ENCODE measurements around the gene EXOC4.
"Not testable (repeated sequence)": the region's sequence is repeated elsewhere in the genome, so short reads cannot be mapped to it uniquely, and the experiment has no call there.

EXOC4 gene

GRCh38 chr7:134060874-134061273, 808.0 kb downstream of the EXOC4 start:
- no peak for DNase-seq

- DNase-seq = no peak
These were observed 809.6 kb downstream of the EXOC4 start for GRCh38 chr7:134062460-134062859.

GRCh38 chr7:134065415-134065814, 812.5 kb downstream of the EXOC4 start:
- no peak for DNase-seq

DNA sequence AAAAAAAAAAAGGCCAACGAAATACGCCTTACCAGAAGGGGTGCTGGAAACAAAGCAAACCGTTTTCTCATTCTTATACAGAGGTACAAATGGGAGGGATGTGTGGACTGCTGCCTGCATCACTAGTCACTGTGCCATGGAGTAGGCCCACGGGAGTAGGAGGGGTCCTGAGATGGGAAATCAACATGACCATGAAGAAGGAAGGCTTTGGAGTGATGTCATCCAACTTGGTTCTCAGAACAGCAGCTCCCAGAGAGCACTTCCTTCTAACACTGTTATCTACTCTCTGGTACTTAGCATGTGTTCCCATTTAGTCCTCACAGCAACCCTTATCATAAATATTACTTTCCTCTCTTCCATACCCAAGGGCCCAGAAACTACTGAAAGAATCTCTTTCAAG, 814.3 kb downstream of the EXOC4 start:
- no peak for DNase-seq

DNA sequence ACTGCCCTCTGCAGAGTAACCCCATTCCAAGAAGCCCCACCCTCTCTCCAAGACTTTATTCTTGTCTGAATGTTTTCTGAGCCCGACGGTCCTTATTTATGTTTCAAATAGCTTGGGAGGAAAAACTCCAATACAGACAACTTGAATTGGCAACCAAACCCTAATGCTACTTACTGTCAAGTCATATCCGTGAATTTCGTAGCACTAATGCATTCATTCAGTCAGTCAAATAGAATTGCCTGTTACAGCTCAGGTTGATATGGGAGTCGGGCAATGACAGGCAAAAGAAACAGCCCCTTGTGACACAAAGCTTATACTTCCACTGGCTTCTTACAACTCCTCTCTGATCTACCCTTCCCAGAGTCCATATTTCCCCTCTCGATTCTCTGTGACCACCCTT, 815.8 kb downstream of the EXOC4 start:
- no peak for DNase-seq

- DNase-seq = no peak
These were observed 816.3 kb downstream of the EXOC4 start for GRCh38 chr7:134069187-134069586.

GRCh38 chr7:134070673-134071072, 817.8 kb downstream of the EXOC4 start:
- DNase-seq = no peak

GRCh38 chr7:134071355-134072331, 818.8 kb downstream of the EXOC4 start:
- no peak for DNase-seq

- DNase-seq = no peak
These were observed 820.4 kb downstream of the EXOC4 start for GRCh38 chr7:134073276-134073675.

GRCh38 chr7:134075799-134076198, 822.9 kb downstream of the EXOC4 start:
- DNase-seq = no peak

GRCh38 chr7:134077560-134077959, 824.7 kb downstream of the EXOC4 start:
- not testable (repeated sequence) for DNase-seq

- DNase-seq = no peak
These were observed 826.1 kb downstream of the EXOC4 start for GRCh38 chr7:134078991-134079390.

- DNase-seq = no peak
These were observed 828.8 kb downstream of the EXOC4 start for GRCh38 chr7:134081695-134082094.

- no peak for DNase-seq
These were observed 831.0 kb downstream of the EXOC4 start for GRCh38 chr7:134083766-134084487.

DNA sequence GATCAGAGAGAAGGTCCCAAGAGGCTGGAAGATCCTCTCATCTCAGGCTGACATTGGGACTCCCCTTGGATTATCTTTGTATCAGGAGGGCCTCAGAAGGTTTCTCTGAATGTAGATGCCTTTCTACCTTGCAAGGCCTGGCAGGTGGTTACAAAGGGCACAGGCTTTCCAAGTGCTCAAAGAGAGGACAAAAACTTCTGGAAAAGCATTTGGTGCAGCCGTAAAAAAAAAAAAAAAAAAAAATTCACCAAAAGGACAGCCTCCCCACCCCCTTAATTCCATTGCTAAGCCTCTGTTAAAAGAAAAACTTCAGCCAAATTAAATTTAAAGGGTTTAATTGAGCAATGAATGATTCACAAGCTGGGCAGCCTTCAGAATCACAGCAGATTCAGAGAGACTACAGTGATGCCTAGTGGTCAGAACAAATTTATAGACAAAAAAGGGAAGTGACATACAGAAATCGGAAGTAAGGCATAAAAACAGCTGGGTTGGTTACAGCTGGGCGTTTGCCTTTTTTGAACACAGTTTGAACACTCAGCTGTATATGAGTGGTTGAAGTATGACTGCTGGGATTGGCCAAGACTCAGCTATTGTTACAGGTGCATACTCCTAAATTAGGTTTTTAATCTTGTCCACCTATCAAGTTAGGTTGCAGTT, 831.7 kb downstream of the EXOC4 start:
- DNase-seq = no peak

- no peak for DNase-seq
These were observed 832.4 kb downstream of the EXOC4 start for GRCh38 chr7:134085311-134085710.

- no peak for DNase-seq
These were observed 834.3 kb downstream of the EXOC4 start for GRCh38 chr7:134086998-134087735.

GRCh38 chr7:134088199-134088598, 835.3 kb downstream of the EXOC4 start:
- no peak for DNase-seq

DNA sequence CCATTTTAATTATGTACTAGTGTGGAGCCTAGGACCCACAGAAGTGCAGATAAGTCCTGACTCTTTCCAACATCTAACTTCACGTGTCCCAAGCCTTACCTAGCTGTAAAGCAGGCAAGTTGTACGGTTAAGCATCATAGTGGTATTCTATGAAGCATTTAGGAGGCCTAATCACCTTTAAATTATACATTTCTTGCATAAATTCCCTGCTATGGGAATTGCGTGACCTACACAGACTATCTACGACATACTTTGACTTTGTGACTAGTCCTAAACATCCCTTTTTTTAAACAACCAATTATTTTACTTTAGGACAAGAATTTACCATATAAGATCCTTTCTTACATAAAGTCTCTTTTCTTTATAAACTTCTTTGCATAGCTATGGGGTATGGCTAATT, 836.6 kb downstream of the EXOC4 start:
- no peak for DNase-seq

DNA sequence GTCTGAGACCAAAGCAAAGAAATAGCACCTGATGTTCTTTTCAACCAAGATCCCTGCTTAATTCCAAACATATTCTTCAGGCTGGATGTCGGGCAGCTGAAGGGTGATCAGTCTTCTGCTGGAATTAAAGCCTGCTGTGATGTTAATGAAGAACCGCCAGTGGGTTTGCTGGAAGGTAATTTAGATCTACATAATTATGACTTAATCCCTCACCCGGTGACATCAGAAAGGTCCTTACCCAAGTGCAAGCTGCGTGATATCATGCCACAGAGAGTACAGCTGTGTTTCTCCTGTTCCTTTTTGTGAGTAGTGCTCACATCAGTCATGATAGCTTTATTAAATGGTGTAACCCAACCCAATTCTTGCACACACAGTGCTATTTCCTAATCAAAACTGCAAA, 845.2 kb downstream of the EXOC4 start:
- DNase-seq = no peak

GRCh38 chr7:134101716-134102115, 848.8 kb downstream of the EXOC4 start:
- DNase-seq = no peak

- no peak for DNase-seq
These were observed 851.3 kb downstream of the EXOC4 start for GRCh38 chr7:134104166-134104565.

DNA sequence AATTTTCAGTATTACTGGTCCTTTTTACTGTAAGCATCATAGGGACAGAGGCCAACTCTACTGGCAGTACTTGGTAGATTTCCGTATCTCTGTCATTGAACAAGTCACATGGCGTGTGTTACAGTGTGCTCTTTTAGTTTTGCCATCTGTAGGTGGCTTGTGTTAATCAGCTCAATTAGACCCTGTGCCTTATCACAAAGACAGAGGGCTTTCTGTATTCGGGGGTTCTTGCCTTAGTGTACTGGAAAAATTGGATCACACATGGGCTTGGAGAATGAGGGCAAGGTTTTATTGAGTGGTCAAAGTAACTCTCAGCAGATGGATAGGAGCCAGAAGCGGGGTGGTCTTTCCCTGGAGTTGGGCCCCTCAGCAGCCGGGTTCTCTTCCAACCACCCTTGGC, 853.0 kb downstream of the EXOC4 start:
- DNase-seq = no peak

All from stimulated activated CD4-positive, alpha-beta T cell treated with anti-CD3 and anti-CD28 coated beads, Interleukin-15, amount 100 ng/mL, for 24 hours (primary cell).